ENCODE results near the gene CHCHD6. TPM values are rescaled to one million over a fixed set of nuclear protein-coding genes. Genes with fewer than 3 reads are reported as not detected.

CHCHD6 gene
- total RNA-seq, 4 donors from 2014 or later: 2.0 to 11.5 (median 10.0) TPM

DNA sequence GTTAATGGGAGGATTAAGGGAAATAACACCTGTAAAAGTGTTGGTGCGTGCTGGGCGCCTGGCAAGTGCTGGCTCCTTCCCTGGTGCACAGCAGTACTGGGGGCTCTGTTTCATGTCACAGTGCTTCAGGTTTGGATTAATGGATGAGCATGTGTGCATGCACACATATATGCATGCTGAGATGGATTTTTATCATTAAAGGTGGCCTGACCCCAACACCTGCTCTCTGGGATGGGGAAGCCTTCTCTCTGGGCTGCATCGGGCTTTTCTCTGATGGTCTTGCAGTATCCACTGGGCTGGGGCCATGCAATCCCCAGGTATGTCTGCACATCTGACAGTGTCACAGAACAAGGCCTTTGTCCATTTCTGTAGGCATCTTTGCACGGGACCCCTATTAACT lies 151.3 kb downstream of the CHCHD6 start:
- TF ChIP-seq, protein P1, sequence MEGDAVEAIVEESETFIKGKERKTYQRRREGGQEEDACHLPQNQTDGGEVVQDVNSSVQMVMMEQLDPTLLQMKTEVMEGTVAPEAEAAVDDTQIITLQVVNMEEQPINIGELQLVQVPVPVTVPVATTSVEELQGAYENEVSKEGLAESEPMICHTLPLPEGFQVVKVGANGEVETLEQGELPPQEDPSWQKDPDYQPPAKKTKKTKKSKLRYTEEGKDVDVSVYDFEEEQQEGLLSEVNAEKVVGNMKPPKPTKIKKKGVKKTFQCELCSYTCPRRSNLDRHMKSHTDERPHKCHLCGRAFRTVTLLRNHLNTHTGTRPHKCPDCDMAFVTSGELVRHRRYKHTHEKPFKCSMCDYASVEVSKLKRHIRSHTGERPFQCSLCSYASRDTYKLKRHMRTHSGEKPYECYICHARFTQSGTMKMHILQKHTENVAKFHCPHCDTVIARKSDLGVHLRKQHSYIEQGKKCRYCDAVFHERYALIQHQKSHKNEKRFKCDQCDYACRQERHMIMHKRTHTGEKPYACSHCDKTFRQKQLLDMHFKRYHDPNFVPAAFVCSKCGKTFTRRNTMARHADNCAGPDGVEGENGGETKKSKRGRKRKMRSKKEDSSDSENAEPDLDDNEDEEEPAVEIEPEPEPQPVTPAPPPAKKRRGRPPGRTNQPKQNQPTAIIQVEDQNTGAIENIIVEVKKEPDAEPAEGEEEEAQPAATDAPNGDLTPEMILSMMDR (IDR thresholded peaks at IDR 0.05; ENCODE audit: low read depth): no peak

DNA sequence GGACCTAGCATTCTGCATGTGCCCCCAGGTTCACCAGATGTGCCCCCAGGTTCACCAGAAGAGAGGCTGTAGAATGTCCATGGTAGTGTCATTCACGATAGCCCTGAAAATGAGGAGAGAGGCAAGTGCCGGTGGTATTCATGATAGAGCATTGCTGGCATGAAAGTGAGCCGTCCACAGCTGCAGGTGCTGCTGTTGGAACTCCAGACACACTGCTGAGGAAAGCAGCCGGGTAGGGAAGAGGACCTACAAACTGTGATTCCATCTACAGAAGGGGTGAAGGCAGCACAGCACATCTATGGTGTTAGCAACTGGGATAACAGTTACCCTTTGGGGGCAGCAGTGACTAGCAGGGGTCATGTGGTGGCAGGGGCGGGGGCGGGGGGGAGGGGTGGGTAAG lies 153.9 kb downstream of the CHCHD6 start:
- TF ChIP-seq, protein P1 (IDR thresholded peaks at IDR 0.05; ENCODE audit: low read depth): no peak

DNA sequence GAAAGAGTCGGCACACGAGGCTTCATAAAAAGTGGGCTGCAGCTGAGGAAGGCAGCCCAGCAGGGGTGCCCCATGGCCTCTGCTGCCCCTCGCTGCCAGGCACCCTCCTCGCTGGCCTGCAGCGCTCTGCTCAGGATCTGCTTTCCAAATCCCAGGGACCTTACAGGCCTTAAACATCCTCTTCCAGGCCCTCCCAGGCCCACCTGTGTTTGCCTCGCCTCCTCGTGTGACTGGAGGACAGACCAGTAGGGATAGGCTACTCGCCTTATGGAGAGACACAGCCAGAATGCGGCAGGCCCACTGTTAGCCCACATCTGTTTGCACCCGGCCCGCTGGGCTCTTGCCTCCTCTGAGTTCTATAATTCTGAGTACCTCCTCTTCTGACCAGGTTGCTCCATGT lies 154.4 kb downstream of the CHCHD6 start:
- TF ChIP-seq, protein P1 (IDR thresholded peaks at IDR 0.05; ENCODE audit: low read depth): no peak

DNA sequence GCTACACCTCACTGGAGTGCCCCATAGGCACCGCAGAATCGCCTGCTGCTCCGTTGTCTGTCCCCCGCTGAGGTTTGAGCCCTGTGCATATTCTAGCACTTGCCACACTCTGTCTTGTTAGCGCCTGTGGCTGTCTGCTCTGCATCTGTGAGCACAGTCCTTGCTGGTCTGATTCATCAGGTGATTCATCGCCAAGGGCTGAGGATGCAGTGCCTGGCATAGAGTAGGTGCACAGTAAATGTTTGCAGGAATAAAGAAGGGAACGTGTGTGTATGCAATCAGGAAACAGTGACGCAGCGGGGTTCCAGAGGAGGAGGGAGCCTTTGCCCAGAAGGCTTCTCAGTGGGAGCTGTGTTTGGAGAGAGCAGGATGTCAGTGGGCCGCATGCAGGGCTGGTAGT lies 154.8 kb downstream of the CHCHD6 start:
- TF ChIP-seq, protein P1 (IDR thresholded peaks at IDR 0.05; ENCODE audit: low read depth): no peak

DNA sequence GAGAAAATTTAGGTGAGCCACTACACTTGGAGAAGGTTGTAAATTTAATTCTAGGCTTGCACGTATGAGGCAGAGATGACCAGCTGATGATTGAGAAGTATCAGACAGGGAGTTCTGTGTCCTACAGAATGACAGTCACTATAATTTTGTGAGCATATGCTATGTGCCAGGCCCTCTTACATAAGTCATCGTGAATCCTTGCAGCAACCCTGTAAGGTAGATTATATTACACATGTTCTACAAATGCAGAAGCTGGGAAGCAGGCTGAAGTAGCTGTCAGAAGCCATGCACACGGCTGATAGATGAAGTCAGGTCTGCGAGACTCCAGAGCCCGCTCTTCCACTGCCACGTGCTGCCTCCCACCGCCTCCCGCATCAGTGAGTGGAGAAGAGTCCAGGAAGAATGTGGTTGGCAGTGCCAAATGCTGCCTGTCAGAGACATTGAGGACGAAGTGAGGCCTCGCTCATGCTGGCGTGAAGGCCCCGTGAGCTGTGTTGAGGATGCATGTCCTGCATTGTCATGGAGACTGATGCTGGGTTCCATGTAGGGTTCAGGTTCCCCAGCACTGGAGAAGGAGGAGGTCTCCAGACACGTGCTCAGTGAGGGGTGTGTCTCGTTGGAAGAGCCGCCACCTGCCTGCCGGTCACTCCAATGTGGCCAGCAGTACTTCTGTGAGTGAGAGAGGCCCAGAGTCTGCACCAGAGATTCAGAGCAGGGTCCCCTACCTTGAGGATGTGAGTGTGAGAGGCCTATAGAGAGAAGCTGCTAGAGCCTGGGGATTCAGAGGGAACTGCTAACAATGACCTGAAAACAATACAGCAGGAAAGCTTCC lies 155.6 kb downstream of the CHCHD6 start:
- TF ChIP-seq, protein P1 (IDR thresholded peaks at IDR 0.05; ENCODE audit: low read depth): no peak

DNA sequence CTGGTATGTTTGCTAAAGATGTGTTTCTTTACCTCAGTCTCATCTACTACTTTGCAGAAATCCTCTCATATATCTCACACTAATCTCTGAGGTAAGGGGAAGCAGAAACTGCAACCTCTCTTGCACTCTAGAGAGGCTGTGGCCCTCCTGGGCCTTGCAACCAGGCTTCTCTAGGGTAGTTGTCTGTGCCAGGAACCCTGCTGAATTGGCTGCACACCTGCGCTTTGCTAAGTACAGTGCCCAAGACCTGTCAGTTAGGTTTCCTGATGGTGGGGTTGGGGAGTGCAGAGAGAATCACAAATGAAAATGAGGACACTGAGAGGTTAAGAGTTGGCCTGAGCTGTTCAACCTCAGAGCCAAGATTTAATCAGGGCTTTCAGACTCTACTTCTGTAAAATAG lies 161.7 kb downstream of the CHCHD6 start:
- TF ChIP-seq, protein P1 (IDR thresholded peaks at IDR 0.05; ENCODE audit: low read depth): no peak

DNA sequence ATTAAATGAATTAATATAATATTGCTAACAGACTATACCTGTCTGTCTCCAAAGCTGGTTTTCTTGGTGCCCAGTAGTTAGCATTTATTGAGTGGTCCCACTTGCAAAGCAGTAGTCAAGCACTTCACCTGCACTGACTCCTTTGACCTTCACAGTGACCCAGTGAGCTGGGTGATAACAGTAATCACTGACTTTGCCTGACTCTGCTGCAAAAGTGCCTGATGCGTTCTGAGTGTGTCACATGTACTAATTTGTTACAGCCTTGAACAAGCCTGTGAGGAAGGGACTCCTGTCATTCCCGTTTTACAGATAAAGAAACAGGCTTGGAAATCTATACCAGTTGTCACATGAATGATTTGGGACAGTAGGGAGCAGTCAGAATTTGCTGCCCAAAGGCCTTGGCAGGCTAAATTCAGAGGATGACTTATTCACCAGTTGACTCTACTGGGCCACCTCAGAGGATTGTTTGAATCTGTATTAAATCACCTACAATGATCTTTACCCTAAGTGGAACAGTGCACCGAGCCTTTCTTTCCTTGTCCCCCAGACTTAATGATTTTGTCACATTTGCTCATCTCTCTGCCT lies 162.2 kb downstream of the CHCHD6 start:
- TF ChIP-seq, protein P1 (IDR thresholded peaks at IDR 0.05; ENCODE audit: low read depth): no peak
